Measurements from ENCODE around the gene ADAM17. TPM values are rescaled to one million over a fixed set of nuclear protein-coding genes. Genes with fewer than 3 reads are reported as not detected.

ADAM17 gene
- total RNA-seq, 2 donors from 2014 or later: 49.1 to 50.4 TPM

- H3K4me3 ChIP-seq (ENCODE audit: low read length): no peak overlapping the region
- H3K9me3 ChIP-seq (ENCODE audit: control insufficient read depth, low read length): no peaks in the 10 kb centered on the region
- TF ChIP-seq, protein P1, sequence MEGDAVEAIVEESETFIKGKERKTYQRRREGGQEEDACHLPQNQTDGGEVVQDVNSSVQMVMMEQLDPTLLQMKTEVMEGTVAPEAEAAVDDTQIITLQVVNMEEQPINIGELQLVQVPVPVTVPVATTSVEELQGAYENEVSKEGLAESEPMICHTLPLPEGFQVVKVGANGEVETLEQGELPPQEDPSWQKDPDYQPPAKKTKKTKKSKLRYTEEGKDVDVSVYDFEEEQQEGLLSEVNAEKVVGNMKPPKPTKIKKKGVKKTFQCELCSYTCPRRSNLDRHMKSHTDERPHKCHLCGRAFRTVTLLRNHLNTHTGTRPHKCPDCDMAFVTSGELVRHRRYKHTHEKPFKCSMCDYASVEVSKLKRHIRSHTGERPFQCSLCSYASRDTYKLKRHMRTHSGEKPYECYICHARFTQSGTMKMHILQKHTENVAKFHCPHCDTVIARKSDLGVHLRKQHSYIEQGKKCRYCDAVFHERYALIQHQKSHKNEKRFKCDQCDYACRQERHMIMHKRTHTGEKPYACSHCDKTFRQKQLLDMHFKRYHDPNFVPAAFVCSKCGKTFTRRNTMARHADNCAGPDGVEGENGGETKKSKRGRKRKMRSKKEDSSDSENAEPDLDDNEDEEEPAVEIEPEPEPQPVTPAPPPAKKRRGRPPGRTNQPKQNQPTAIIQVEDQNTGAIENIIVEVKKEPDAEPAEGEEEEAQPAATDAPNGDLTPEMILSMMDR (conservative IDR thresholded peaks at IDR 0.05): no peak
- H3K27ac ChIP-seq (ENCODE audit: low read depth, low read length): no peak overlapping the region
- peaks cover 76% of the 10 kb centered on the region for H3K36me3 ChIP-seq (ENCODE audit: control insufficient read depth, insufficient read depth, low read length)
- DNase-seq: no peak
- H3K9ac ChIP-seq (ENCODE audit: extremely low read depth, low read length, poor library complexity, severe bottlenecking): no peak overlapping the region
- Mint-ChIP-seq H3K4me3 (no peak overlapping the region), H3K9me3 (no peaks in the 10 kb centered on the region), H3K36me3 (ENCODE audit: low read depth) (peaks cover 84% of the 10 kb centered on the region), H3K4me1 (peaks cover 4% of the 10 kb centered on the region), H3K27me3 (ENCODE audit: insufficient read depth) (no peaks in the 10 kb centered on the region), H3K27ac (no peak overlapping the region)
- no peaks in the 10 kb centered on the region for H3K27me3 ChIP-seq (ENCODE audit: control insufficient read depth, insufficient read depth, low read length, poor library complexity, severe bottlenecking)
- H3K4me1 ChIP-seq (ENCODE audit: control insufficient read depth, insufficient read depth, low read length): no peaks in the 10 kb centered on the region
These were observed 72.5 kb downstream of the ADAM17 start for GRCh38 chr2:9483107-9483506.

DNA sequence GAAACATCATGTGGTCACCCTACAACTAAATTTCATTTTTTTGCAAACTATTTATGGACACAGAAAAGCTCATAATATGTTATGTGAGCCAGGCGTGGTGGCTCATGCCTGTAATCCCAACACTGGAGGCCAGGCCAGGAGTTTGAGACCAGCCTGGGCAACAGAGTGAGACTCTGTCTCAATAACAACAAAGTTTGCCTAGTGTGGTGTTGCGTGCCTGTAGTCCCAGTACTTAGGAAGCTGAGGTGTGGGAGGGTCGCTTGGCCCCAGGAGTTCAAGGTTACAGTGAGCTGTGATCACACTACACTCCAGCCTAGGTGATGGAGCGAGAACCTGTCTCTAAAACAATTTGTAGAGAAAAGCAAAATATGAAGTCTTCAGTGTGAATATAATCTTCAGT, 75.5 kb downstream of the ADAM17 start:
- H3K36me3 ChIP-seq (ENCODE audit: control insufficient read depth, insufficient read depth, low read length): peaks cover 59% of the 10 kb centered on the region
- Mint-ChIP-seq H3K4me3 (no peak overlapping the region), H3K4me1 (peaks cover 15% of the 10 kb centered on the region), H3K9me3 (peaks cover 15% of the 10 kb centered on the region), H3K36me3 (ENCODE audit: low read depth) (peaks cover 69% of the 10 kb centered on the region), H3K27ac (no peak overlapping the region), H3K27me3 (ENCODE audit: insufficient read depth) (no peaks in the 10 kb centered on the region)
- no peaks in the 10 kb centered on the region for H3K27me3 ChIP-seq (ENCODE audit: control insufficient read depth, insufficient read depth, low read length, poor library complexity, severe bottlenecking)
- TF ChIP-seq, protein P1 (conservative IDR thresholded peaks at IDR 0.05): no peak
- DNase-seq: no peak
- H3K9ac ChIP-seq (ENCODE audit: extremely low read depth, low read length, poor library complexity, severe bottlenecking): no peak overlapping the region
- peaks cover 16% of the 10 kb centered on the region for H3K9me3 ChIP-seq (ENCODE audit: control insufficient read depth, low read length)
- 95 to 100% methylated on average over 3 to 4 of the region's 4 CpGs for WGBS, 2 experiments (ENCODE audit: insufficient coverage in 1 of 2, insufficient read length in 1 of 2)
- no peak overlapping the region for H3K4me3 ChIP-seq (ENCODE audit: low read length)
- H3K4me1 ChIP-seq (ENCODE audit: control insufficient read depth, insufficient read depth, low read length): no peaks in the 10 kb centered on the region
- H3K27ac ChIP-seq (ENCODE audit: low read depth, low read length): no peak overlapping the region

DNA sequence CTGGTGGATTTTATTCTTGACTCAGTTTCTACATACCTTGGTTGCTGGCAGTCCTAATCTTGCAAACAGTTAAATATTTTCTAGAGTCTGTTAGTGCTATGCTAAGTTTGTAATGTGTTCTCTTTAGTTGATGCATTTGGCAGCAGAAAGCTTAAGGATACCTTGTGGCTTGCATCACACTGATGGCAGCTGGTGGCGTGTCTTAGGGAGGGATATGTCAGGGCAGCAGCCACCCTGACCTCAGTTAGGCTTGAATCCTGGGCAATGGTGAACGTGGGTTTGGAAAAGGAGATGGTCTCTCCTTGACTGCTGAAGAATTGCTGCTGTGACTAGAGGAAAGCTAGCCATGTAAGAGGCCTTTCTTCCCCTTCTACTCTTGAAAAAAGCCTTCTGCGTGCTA, 77.1 kb downstream of the ADAM17 start:
- peaks cover 15% of the 10 kb centered on the region for H3K4me1 Mint-ChIP-seq
- Histone ChIP-seq H3K27me3 (ENCODE audit: control insufficient read depth, insufficient read depth, low read length, poor library complexity, severe bottlenecking) (no peaks in the 10 kb centered on the region), H3K36me3 (ENCODE audit: control insufficient read depth, insufficient read depth, low read length) (peaks cover 43% of the 10 kb centered on the region), H3K4me1 (ENCODE audit: control insufficient read depth, insufficient read depth, low read length) (no peaks in the 10 kb centered on the region), H3K4me3 (ENCODE audit: low read length) (no peak overlapping the region), H3K9me3 (ENCODE audit: control insufficient read depth, low read length) (peaks cover 16% of the 10 kb centered on the region), H3K27ac (ENCODE audit: low read depth, low read length) (no peak overlapping the region), H3K9ac (ENCODE audit: extremely low read depth, low read length, poor library complexity, severe bottlenecking) (no peak overlapping the region)
- TF ChIP-seq, protein P1 (conservative IDR thresholded peaks at IDR 0.05): no peak
- no peaks in the 10 kb centered on the region for H3K27me3 Mint-ChIP-seq (ENCODE audit: insufficient read depth)
- 91 to 100% methylated on average over 2 to 3 of the region's 3 CpGs for WGBS, 2 experiments (ENCODE audit: insufficient coverage in 1 of 2, insufficient read length in 1 of 2)
- peak overlapping the region; percentile 24 for H3K27ac Mint-ChIP-seq
- peaks cover 53% of the 10 kb centered on the region for H3K36me3 Mint-ChIP-seq (ENCODE audit: low read depth)
- H3K4me3 Mint-ChIP-seq: no peak overlapping the region
- H3K9me3 Mint-ChIP-seq: peaks cover 15% of the 10 kb centered on the region
- DNase-seq: no peak

All from endodermal cell (in vitro differentiated cells).